Heart right ventricle (tissue), 16 donors: ENCODE results near the gene MYO5B. TPM values are rescaled to one million over a fixed set of nuclear protein-coding genes. Genes with fewer than 3 reads are reported as not detected.
"Not testable (repeated sequence)": the region's sequence is repeated elsewhere in the genome, so short reads cannot be mapped to it uniquely, and the experiment has no call there.

Experiments used
- ATAC-seq, 8 donors: fragments of 200-7000 bp; cut with Tn5 transposase; one replicate each; pipeline ENCODE4 v1.9.1; 2020; ENCODE audit warnings: mild to moderate bottlenecking in 8 of 8, moderate library complexity in 8 of 8, moderate number of reproducible peaks in 1 of 8
- DNase-seq, 2 donors: peaks; one replicate each; pipeline ENCODE4 v3.0.0-alpha.2; 2020
- H3K27ac ChIP-seq, 10 donors: fragments of 200-600 bp; sonication (generic) in 2 of 10; one replicate each; pipeline versions ENCODE4 v1.5.0 to v1.8.0; 2020 to 2022; ENCODE audit warnings: mild to moderate bottlenecking in 3 of 10
- H3K27me3 ChIP-seq, 7 donors: fragments of 200-600 bp; one replicate each; pipeline ENCODE4 v1.8.0; 2021 to 2022; ENCODE audit warnings: mild to moderate bottlenecking in 2 of 7
- H3K36me3 ChIP-seq, 9 donors: fragments of 200-600 bp; sonication (generic) in 1 of 9; one replicate each; pipeline versions ENCODE4 v1.5.0 to v1.8.0; 2020 to 2022; ENCODE audit warnings: mild to moderate bottlenecking in 2 of 9
- H3K4me1 ChIP-seq, 9 donors: fragments of 200-600 bp; sonication (generic) in 1 of 9; one replicate each; pipeline versions ENCODE4 v1.5.0 to v1.8.0; 2020 to 2022; ENCODE audit warnings: mild to moderate bottlenecking in 4 of 9
- H3K4me3 ChIP-seq, 10 donors: fragments of 200-600 bp; sonication (generic) in 2 of 10; one replicate each; pipeline versions ENCODE4 v1.5.0 to v1.8.0; 2020 to 2022; ENCODE audit warnings: mild to moderate bottlenecking in 7 of 10, moderate library complexity in 2 of 10
- H3K9me3 ChIP-seq, 11 donors: fragments of 200-600 bp in 10 of 11; sonication (generic) in 2 of 11; one replicate each; pipeline versions ENCODE4 v1.5.0 to v1.8.0; 2013 to 2022; ENCODE audit warnings: mild to moderate bottlenecking in 2 of 11, control low read depth in 1 of 11, moderate library complexity in 1 of 11
- CTCF ChIP-seq, 9 donors: fragments of 200-600 bp; sonication (generic) in 2 of 9; IDR thresholded peaks; one replicate each; pipeline versions ENCODE4 v1.5.0 to v1.8.0; 2021 to 2022; ENCODE audit warnings: antibody characterized with exemption in 9 of 9, mild to moderate bottlenecking in 5 of 9, moderate library complexity in 1 of 9
- WGBS, 2 donors: extraction: QIAGEN DNeasy Blood & Tissue Kit; methylation state at CpG; one replicate each; pipeline ENCODE4 v1.1.7; 2013; ENCODE audit warnings: inconsistent platforms in 1 of 2; 5-methylcytosine and 5-hydroxymethylcytosine counted together
- intact Hi-C, 10 donors: fragments of 100-400 bp; cut with DNase I; formaldehyde crosslinking; loops; one replicate each; pipeline versions ENCODE4 v1.11.1 to v1.14.2; 2022
- polyA plus RNA-seq, 2 donors: library from polyadenylated mRNA; stranded (reverse); fragments of 200-250 nt; gene quantifications; one replicate each; pipeline ENCODE4 v1.2.3, GENCODE V29; 2013
- total RNA-seq, 10 donors: library from RNA; stranded (reverse); fragmentation: NEBNext Ultra II Directional in 3 of 10; extraction: Animal tissue kit (Norgen Biotek cat#: 25700) in 3 of 10; gene quantifications; one replicate each; pipeline versions ENCODE4 v1.2.1 to v1.2.4, GENCODE V29; 2021 to 2023
- donor health status: Arrhythmogenic right ventricular cardiomyopathy.
- donor health status: ischemic (EF 13 %, LVEDD 7.1; RV severe dilation, severe dysfunction).
- donor health status: healthy with polysubstance abuse.
- donor health status: DM: no; HTN: yes; CAD: no.
- donor health status: DM: no; HTN: no; CAD: no.
- donor health status: ischemic (EF 25% LVEDD 6.9; RV normal size, moderate dysfunction).
- donor health status: ischemic (EF 25% LVEDD 5.7; RV mildly dilated, moderate dysfunction).
- donor health status: healthy.
- donor health status: DM: yes; HTN: yes; CAD: no.
- donor health status: Ischemic cardiomyopathy.
- donor health status: ischemic (EF 35%, LVEDD 5.7; RV mildly dilated, moderate dysfunction).
- donor health status: nonischemic (EF 11% LVEDD 7.7; RV severe dilation, severe dysfunction).
- donor health status: DM: yes; HTN: yes; CAD: no.
- donor health status: PGD.
- donor health status: ischemic (EF 29% LVEDD 5.4; RV normal size, mild dysfunction).
- donor health status: nonischemic (EF 23%, LVEDD 6.1; RV moderate dilation, normal function).

MYO5B gene
- total and polyA plus RNA-seq, 12 donors = 0.20 to 3.7 (median 0.93) TPM

DNA sequence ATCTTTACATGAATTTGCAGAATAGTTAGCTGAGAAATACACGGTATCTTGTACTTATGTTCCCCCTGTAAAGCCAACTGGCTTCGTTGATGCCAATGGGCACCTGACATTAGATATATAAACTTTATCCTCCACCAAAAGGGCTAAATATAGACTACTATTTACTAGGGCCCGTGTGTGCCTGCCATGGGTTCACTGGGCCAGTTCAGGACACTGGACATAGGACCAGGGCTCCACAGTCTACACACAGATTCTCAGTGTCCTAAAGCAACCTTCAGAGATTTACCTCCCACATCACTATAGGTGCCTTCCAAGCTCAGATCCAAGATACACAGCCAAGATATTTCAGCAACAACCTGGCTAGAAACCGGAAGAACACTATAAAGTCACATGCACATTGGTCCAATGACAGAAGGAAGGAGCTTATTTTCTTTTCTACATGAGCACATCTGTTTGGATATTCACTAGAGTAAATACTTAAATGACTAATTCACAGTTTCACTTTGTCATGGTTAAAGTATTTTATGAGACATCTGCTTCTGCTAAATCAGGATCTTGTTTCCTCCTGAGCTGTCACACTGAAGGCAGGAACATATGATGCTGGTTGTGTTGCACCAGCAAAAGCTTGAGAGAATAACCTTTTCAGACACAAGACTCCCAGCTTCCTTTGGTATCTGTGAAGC is 95.1 kb downstream of the MYO5B start:
- 54 to 71% methylated on average over 4 of the region's 4 CpGs for WGBS, 2 donors
- Histone ChIP-seq H3K27ac (no peak overlapping the region), H3K27me3 (peaks cover 0 to 9% (median 0%) of the 10 kb centered on the region in 7 donors), H3K4me3 (no peak overlapping the region), H3K9me3 (no peaks in the 10 kb centered on the region), H3K36me3 (no peaks in the 10 kb centered on the region), H3K4me1 (peaks cover 0 to 7% (median 0%) of the 10 kb centered on the region in 9 donors)
- intact Hi-C loops = no loop called here
- no peak for TF ChIP-seq CTCF (IDR thresholded peaks at IDR 0.05)
- peak in 2 of 8 donors; percentile 15 to 21 for ATAC-seq
- DNase-seq = no peak

DNA sequence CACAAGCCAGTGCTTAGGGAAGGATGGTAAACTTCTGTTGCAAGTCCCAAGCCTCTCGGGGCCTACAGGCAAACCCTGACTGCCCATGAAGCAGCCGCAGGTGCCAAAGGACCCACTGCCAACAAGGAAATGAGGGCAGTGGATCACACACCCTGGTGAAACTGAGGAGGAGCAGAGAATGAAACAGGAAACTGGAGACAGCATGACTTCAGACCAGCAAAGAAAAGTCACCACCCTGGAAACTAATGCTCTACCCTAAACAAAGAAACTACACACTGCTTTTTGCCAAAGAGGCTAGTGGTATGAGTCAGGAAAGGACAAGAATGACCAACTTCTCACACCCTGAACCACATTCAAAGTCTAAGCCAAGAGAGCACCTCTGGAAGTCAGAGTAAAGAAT is 97.2 kb downstream of the MYO5B start:
- Histone ChIP-seq H3K27me3 (peaks cover 0 to 9% (median 0%) of the 10 kb centered on the region in 7 donors), H3K9me3 (no peaks in the 10 kb centered on the region), H3K4me3 (no peak overlapping the region), H3K27ac (no peak overlapping the region), H3K4me1 (peaks cover 0 to 19% (median 0%) of the 10 kb centered on the region in 9 donors), H3K36me3 (no peaks in the 10 kb centered on the region)
- ATAC-seq = peak in 1 of 8 donors; percentile 38
- DNase-seq = no peak
- intact Hi-C loops = no loop called here
- 61 to 63% methylated on average over 2 of the region's 2 CpGs for WGBS, 2 donors
- TF ChIP-seq CTCF (IDR thresholded peaks at IDR 0.05) = no peak

- Histone ChIP-seq H3K4me3 (no peak overlapping the region), H3K27ac (no peak overlapping the region), H3K4me1 (peaks cover 0 to 27% (median 0%) of the 10 kb centered on the region in 9 donors), H3K36me3 (no peaks in the 10 kb centered on the region), H3K9me3 (no peaks in the 10 kb centered on the region), H3K27me3 (peaks cover 0 to 1% (median 0%) of the 10 kb centered on the region in 7 donors)
- ATAC-seq = no peak
- no peak for TF ChIP-seq CTCF (IDR thresholded peaks at IDR 0.05)
- 73 to 84% methylated on average over 3 of the region's 3 CpGs for WGBS, 2 donors
- intact Hi-C loops = no loop called here
- no peak for DNase-seq
Observed at GRCh38 chr18:50096766-50097435, 98.0 kb downstream of the MYO5B start.

- ATAC-seq, H3K36me3 ChIP-seq, H3K4me3 ChIP-seq, DNase-seq, H3K27ac ChIP-seq, H3K27me3 ChIP-seq, intact Hi-C loops, H3K9me3 ChIP-seq: not testable (repeated sequence)
- WGBS, 2 donors = 80 to 86% methylated on average over 5 of the region's 5 CpGs
- peaks cover 0 to 30% (median 0%) of the 10 kb centered on the region in 9 donors for H3K4me1 ChIP-seq
Observed at GRCh38 chr18:50094786-50095185, 100.2 kb downstream of the MYO5B start.
